NCI-H1436 treated with DMSO at 0.1 percent for 48 hours (cell line): ENCODE measurements around the gene ADPGK.

Source experiments
- DNase-seq: peaks from one replicate; lab custom pipeline; 2025; lab: John Stamatoyannopoulos, UW

Gene ADPGK

DNA sequence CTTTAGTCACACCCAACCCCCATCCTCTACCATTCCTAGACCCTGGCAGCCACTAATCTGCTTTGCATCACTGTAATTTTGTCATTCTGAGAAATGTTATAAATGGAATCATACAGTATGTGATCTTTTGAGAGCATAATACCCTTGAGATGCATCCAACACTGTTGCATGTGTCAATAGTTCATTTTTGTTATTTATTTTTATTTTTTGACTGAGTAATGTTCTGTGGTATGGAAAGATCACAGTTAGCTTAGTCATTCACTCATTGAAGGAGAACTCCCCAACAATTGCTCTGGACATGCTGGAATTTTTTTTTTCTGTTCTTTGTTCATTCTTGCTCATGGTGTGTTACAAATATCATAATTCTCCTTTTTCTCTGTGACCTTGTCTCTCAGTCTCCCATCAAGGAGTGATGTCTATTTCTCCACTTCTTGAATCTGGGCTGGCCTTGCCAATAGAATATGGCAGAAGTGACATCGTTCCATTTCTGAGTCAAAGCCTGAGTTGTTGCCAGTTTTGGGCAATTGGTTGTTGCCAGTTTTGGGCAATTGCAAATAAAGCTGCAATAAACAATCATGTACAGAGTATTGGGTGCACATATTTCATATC is 6.8 kb upstream of the ADPGK start:
- DNase-seq = no peak

DNA sequence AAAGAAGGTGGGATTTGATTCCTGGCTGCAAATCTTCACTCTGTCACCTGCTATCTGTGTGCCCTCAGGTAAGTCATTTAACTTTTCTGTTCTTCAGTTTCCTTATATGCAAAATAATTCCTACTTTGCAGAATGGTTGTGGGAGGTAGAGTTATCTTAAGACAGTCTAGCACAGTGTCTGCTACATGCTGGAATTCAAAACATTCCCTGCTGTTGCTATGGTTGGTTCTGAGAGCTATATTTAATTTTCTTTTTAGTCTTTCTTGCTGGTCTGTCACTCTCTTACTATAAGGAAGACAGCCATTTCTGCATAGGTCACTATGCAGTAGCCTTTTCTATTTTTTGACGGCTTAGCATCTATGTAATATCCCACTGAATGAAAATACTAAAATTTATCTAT is 4.0 kb upstream of the ADPGK start:
- no peak for DNase-seq

DNA sequence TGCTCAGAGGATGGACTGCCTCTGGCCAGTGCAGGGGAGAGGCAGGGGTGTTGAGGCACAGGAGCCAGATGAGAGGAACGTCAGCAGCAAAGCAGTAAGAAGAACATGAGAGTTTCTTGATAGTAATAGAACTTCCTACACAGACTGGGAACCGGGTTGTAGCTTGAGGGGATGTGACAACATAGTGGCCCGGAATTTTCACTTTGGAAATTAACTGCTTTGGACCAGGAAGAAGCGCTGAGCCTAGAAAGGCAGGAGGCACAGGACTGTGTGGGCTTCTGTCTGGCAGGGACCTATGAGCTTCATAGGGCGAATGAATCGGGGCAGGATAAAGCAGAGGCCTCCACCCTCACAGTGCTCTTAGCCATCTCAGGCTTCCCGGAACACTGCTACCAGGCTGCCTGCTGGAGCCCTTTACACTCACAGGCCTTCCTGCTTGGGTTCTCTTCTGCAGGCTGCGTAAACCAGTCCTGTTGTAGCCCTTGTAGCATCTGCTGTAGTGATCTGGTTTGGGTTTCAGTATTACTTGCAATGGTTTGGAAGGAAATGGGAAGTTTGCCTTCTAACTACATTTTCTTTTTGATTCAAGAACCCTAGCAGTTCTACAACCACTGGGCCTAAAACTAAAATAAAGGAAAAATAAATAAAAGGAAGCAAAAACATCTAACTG is 3.3 kb upstream of the ADPGK start:
- DNase-seq = no peak

DNA sequence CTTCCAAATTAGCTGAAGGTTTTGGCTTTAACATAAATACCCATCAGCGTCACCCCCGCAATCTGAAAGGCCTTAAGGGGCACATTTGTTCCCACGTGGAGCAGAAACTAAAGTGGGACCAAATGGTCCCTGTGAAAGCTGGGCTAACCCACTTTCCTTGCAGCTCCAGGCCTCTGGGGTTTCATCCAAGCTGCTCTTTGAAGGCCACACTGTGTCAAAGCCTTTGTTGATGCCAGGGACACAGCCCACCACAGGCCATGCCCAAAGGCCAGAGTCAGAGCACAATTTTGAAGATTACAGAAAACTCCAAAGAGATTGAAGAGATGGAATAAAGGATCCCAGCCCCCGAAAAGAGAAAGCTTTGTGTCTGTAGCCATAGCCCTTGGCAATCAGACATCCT is 2.7 kb upstream of the ADPGK start:
- DNase-seq = no peak

DNA sequence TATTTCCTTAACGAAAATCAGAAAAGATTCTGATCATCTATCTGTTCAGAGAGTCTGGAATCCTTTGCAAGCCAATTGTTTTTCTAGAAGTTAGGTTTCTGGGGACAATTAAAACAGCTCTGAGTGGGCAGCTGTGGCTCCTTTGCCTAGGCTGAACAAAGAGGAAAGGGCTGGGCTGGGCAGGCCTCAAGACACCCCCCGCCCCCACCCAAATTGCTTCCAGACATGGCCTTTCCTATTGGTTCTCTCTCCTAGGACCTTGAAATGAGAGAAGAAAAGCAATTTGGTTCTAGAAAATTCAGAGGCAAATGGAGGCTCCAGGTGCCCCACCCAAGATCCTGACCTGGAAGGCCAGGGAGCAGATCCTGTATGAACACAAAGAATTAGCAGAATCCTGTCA is 2.3 kb upstream of the ADPGK start:
- DNase-seq = no peak

DNA sequence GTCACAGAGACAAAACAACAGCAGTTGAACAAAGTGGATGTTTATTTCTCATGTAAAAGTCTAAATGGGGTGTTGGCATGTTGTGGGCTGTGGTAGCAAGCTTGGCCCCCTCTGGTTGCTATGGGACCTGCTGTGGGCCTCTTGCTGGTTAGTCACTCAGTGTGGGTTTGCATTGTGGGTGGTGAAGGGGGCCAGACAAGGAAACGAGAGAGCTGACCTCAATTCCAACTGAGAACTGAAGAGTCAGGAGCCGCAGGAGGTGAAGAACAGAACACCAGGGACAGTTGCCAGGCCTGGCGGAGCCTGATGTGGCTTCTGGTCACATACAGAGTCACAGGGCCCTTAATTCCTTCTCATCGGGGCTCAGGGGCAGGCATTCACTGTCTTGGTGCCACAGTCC is 1.9 kb upstream of the ADPGK start:
- no peak for DNase-seq

DNA sequence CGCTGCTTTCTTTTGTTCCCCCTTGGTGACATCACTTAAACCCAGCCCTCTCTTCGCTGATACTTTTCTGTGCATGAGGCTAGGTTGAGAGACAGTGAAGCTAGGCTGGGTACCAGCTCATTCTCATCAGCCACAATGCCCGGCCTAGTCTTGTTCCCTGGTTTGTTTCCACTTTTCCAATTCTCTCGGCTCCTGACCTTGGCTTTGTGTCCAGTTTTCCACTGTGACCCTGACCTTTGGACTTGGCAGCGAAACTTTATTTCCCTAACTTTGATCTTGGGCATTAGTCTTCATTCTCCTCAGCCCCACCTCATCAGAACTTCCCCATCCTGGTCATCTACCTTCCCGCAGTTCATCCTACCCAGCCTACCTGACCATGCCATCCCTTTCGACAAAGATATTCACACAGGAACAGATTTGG is 908 bp upstream of the ADPGK start:
- no peak for DNase-seq

DNA sequence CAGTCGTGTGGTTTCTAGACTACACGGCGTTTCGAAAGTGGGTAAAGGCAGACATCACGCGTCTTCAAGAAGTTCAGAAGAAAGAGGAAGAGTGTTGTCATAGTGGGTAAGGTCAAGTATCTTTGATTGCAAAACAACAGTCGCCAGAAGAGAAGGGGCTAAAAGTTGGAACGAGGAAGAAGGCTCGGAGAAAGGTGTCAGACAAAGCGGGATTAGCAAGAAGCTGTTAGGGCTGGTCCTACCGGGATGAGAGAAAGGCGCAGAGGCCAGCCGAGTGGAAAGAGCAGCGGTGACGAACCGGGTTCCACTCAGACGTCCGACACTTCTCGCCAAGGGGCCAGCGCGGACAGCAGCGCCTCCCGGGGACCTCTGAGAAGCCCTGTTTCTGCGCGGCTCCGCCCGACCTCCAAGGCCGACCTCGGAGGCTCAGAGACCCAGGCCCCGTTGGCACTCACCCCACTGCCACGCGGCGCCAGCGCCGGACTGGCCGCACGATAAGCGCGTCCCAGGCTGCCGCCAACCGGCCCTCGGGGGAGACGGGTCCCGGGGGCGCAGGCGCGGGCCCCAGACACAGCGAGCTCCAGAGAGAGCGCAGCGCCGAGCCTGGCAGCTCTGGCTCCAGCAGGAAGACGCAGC is 436 bp downstream of the ADPGK start:
- DNase-seq = no peak

DNA sequence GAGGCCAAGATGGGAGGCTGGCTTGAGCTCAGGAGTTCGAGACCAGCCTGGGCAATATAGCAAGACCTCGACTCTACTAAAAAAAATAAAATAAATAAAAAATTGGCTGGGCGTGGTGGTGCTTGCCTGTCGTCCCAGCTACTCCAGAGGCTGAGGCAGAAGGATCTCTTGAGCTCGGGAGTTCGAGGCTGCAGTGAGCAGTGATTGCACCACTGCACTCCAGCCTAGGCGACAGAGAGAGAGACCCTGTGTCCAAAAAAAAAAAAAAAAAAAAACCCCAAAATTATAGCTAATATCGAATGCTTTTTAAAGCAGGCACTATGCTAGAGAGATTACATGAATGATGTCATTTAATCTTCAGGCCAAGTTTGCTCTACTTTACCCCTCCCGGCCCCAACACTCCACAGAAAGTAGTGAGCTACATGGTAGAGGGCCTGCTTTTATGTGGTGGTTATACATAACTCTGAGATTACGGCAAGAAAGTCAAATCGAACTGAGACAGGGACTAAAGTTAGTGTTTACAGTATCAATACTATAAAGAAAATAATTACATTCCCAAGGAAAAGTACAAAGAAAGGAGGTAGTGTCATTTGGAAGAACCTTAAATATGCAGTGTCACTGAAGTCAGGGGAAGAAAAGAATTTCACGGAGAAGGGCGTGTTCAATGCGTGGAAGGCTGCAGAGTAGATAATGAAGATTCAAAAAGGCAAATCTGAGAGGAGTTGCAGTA is 1.1 kb downstream of the ADPGK start:
- no peak for DNase-seq

DNA sequence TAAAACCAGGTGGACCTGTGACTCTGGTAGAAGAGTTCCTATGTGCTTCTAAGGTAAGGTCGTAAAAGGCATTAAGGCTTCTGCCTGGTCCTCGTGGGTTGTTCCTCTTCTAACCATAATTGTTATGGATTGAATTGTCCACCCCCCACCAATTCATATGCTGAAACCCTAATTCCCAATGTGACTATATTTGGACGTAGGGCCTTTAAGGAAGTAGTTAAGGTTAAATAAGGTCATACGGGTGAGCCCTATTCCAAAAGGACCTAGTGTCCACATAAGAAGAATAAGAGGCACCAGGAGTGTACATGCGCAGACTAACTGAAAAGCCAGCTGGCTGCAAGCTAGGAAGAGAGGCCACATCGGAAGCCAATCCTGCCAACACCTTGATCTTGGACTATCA is 1.9 kb downstream of the ADPGK start:
- DNase-seq = no peak

DNA sequence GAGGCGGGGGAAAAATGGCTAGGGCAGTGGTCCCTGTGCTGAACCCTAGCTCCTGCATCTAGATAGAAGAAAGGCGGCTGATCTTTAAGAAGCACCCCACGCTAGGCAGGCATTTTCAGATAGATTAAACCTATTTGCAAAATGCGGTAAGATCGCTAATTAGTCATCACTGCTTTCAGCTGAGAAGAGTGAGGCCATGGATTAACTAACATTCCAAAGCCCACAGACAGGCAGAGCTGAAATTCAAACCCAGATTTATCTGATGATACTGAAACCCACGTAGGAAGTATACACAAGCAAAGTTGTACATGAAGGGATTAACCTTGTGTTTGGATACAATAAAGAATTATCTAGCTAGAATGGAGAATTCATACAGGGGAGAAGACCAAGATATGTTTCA is 4.8 kb downstream of the ADPGK start:
- no peak for DNase-seq

DNA sequence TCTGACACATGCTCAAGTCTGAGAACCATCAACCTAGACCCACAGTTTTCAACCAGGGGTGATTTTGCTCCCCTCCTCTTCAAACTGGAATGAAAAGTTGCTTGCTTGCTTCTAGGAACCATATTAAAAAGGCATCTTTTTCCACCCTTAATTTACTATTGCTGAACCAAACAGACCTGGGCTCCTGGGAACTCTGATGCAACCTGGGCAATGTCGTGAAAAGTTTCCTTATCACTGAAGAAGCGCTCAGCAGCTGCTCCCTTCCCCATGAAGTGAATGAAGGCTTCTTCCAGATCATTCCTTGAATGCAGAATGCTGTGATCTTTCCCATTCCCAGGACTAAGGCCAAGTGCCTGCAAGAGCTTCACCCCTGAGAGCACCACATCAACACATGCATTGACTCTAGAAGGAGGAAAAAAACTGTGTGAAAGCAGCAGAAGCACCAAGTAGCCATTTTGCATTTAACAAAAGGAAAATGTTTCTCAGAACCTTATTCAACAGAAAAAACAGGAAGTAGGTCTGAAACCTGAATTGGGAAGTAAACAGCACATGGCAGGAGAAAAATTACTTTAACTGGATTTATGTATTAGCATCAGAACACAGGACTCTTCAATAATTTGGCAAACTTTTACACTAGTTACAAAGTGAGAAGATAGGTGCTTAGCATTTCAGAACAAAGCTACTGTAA is 8.7 kb downstream of the ADPGK start:
- no peak for DNase-seq

DNA sequence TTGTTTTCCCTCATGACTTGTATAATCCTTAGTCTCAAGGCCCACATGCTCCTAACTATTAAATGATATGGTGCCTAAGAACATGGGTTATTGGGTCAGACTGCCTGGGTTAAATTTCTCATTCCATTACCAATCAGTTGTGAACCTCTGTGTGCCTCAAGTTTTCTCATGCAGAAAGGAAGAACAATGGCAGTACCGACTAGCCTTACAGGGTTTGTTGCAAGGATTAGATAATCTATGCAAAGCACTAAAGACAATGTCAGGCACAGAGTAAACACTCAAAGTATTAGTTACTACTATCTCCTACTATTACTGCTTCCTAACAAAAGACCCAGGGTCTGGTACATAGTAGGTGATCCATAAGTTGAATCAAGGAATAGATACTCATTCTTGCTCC is 12.2 kb downstream of the ADPGK start:
- no peak for DNase-seq

DNA sequence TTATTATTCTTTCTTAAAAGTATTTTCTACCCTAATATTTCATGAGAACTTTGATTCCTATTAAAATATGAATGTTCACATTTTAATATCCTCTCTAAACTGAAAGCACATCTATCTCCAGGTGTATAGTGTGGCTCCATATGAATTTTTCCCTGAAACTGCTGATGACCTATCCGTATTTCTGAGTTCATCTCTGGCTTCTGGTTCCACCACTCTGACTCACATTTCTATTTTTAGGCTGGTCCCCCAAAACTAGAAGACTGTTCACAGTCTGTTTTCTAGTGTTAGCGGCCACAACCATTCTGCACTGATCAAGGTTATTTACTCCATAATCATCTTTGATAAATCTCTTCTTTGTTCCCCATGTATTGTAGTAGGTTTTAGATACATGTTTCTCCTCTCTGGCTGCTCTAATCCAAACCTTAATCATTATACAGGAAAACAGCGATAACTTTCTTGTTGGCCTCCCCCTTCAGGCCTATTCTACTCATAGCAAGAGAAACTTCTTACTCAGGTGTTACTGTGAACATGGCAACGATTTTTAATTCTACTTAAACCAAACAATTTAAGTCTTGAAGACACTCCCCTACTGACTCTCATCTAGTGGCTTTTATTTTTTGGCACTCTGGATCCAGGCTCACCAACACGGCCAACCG is 12.8 kb downstream of the ADPGK start:
- no peak for DNase-seq

DNA sequence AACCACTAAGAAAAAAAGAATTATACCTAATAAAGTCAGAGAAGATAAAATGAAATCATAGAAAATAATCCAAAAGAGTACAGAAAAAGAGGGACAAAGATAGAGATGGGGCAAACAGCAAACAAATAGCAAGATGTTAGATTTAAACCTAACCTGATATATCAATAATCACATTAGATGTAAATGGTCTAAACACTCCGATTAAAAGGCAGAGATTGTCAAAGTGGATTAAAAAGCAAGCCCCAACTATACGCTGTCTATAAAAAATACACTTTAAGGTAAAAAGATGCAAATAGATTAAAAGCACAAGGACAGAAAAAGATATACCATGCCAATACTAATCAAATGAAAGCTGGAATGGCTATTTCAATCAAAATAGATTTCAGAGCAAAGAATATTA is 16.8 kb downstream of the ADPGK start:
- no peak for DNase-seq

DNA sequence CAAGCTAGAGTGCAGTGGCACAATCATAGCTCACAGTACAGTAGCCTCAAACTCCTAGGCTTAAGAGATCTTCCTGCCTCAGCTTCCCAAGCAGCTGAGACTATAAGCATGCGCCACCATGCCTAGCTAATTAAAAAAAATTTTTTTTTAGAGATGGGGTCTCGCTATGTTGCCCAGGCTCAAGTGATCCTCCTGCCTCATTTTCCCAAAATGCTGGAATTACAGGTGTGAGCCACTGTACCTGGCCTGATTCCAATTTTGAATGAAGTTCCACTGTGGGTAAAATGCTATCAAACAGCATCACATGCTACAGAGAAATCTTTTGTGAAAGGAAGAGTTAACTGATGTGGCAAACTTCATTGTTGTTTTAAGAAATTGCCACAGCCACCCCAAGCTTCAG is 17.5 kb downstream of the ADPGK start:
- no peak for DNase-seq

DNA sequence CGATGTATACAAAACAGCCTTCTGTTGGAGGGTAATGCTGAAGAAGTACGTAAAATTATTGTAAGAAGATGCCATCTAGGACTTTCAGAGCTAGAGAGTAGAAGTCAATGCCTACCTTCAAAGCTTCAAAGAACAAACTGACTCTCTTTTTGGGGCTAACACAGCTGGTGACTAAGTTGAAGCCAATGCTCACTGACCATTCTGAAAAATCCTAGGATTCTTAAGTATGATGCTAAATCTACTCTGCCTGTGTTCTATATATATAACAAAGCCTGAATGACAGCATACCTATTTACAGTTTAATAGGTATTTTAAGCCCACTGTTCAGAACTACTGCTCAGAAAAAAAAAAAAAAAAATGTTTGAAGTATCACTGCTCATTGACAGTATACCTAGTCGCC is 18.9 kb downstream of the ADPGK start:
- no peak for DNase-seq

DNA sequence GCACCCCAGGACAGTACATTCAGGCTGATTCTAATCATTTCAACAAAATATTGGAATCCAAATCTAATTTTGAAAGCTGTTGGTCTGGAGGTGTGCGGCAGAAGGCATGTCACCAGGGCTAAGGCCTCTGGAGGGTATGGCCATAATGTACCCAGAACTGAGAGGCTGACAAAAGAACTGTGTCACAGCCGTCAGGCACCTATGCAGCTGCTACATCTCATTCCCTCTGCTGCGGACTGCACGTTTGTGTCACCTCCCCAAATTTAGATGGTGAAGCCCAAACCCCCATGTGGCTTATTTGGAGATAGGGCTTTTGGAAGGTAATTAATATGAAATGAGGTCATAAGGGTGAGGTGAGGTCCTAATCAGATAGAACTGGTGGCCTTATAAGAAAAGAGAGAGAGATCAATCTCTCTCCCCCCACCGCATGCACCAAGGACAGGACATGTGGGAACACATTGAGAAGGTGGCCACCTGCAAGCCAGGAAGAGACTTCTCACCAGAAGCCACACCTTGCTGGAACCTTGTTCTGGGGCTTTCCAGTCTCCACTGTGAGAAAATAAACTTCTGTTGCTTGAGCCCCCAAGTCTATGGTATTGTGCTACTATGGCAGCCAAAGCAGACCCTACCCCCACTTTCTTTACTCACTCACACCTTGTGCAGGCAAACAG is 22.8 kb downstream of the ADPGK start:
- DNase-seq = no peak

DNA sequence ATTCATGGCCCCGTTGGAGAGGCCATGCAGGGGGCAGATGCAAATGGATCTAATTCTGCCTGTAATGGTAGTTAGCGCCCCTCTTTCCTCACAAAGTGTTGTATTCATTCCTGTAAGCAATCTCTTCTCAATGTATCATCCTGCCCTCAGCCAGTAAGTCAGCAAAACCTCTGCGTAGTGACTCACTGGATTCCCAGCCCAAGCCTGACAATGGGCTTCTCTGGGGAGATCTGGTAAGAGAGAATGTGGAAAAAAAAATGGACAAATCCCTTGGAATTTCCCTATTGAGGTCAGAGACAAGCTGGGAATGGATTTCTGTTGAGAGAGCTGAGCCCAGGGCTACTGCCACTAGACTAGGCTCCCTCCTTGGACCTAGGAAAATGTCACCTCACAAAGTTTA is 25.4 kb downstream of the ADPGK start:
- no peak for DNase-seq

DNA sequence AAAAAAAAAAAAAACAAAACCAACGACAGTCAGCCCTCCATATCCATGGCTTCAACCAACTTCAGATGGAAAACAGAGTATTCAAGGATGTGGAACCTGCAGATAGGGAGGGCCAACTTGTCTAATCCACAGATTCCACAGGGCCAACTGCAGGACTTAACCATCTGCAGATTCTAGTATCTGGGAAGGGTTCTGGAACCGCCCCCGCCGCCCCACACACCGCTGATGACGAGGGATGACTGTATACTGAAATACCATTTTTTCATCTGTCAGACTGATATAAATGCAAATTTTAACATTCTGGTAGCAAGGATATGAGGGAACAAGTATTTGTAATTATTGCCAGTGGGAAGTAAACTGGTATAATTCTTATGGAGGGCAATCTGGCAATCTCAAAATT is 29.5 kb downstream of the ADPGK start:
- DNase-seq = no peak

DNA sequence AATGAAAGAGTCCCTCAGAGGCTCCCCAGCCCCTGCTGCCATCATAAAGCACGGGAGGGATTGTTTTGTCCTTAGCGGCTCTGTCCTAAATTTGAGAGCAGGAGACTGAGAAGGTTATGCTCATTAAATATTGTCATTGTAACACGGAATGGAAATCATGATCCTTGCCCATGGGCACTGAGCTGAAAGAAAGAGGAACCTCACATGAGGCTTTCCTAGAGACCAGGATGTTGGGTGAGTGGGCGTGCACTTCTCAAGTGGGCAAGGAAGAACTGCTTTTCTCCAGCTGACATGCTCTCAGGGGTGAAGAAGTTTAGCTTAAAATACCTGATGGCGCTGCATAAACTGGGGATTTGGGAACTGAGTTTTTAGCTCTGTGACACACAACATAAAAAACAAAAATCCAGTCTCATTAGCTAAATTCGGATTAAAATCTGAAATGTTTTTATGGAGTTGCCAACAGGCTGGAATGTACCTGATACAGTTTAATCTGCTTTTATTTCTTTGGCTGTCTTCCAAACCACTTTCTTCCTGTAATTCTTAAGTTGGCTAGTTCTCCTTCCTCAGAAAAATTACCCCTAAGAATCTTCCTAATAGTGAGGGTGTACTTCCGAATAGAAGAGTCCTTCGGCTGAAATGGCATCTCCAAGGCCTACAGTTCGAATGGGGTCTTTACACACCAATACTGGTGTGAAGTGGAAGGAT is 31.7 kb downstream of the ADPGK start:
- no peak for DNase-seq
